SK-N-SH (cell line): ENCODE results near the gene CHFR. TPM values are rescaled to one million over a fixed set of nuclear protein-coding genes. Genes with fewer than 3 reads are reported as not detected.

Experiments used
- CTCF ChIA-PET: fragments of 300-600, 350-600 bp; formaldehyde crosslinking; extraction: SDS; loops from one replicate; lab custom pipeline; 2021; lab: Yijun Ruan, JAX
- POLR2A ChIA-PET: fragments of 350-600 bp; sonication (Branson Sonifier 250); formaldehyde crosslinking; extraction: SDS; loops from one replicate; lab custom pipeline; 2020; ENCODE audit warnings: antibody characterized with exemption, inconsistent platforms; lab: Yijun Ruan, JAX
- DNase-seq: peaks from one replicate; pipeline ENCODE4 v3.0.0; 2012
- H2AFZ ChIP-seq: fragments of 200-600 bp; sonication (generic); 2 replicates; pipeline ENCODE4 v1.8.1; 2016; ENCODE audit warnings: antibody characterized with exemption, mild to moderate bottlenecking, low read depth
- H3F3A ChIP-seq: fragments of 200-600 bp; sonication (generic); replicated peaks from 2 replicates; pipeline ENCODE3; 2016; ENCODE audit warnings: antibody characterized with exemption, mild to moderate bottlenecking; ENCODE audit not compliant: insufficient read depth
- H3K27ac ChIP-seq, 2 experiments: fragments of 200-500 bp in 1 of 2; fragments of 200-600 bp in 1 of 2; sonication (Bioruptor generic) in 1 of 2; sonication (generic), shearing (Covaris generic) in 1 of 2; 2 replicates each; pipeline versions ENCODE4 v1.5.1 to v1.6.1; 2014 to 2016; ENCODE audit warnings: low read depth in 2 of 2, inconsistent platforms in 1 of 2, low read length in 1 of 2, mild to moderate bottlenecking in 1 of 2, mixed read lengths in 1 of 2
- H3K27me3 ChIP-seq: fragments of 200-600 bp; sonication (generic), shearing (Covaris generic); 2 replicates; pipeline ENCODE4 v1.6.1; 2016; ENCODE audit warnings: mixed run types; ENCODE audit not compliant: insufficient read depth
- H3K36me3 ChIP-seq, 2 experiments: fragments of 200-500 bp in 1 of 2; fragments of 200-600 bp in 1 of 2; sonication (Bioruptor generic) in 1 of 2; sonication (generic) in 1 of 2; replicated peaks in 1 of 2; 2 replicates each; pipeline versions ENCODE3 to v1.5.1; 2014 to 2016; ENCODE audit warnings: low read length in 1 of 2, mild to moderate bottlenecking in 1 of 2; ENCODE audit not compliant: insufficient read depth in 2 of 2, control insufficient read depth in 1 of 2
- H3K4me1 ChIP-seq, 2 experiments: fragments of 200-500 bp in 1 of 2; fragments of 200-600 bp in 1 of 2; sonication (Bioruptor generic) in 1 of 2; sonication (generic), shearing (Covaris generic) in 1 of 2; 2 replicates each; pipeline versions ENCODE4 v1.5.1 to v1.6.1; 2014 to 2016; ENCODE audit warnings: low read depth in 1 of 2, low read length in 1 of 2, mixed run types in 1 of 2; ENCODE audit not compliant: insufficient read depth in 2 of 2, control insufficient read depth in 1 of 2
- H3K4me2 ChIP-seq: fragments of 200-600 bp; sonication (generic), shearing (Covaris generic); 2 replicates; pipeline ENCODE4 v1.6.1; 2017; ENCODE audit warnings: mixed run types
- H3K4me3 ChIP-seq, 2 experiments: fragments of 200-500 bp in 1 of 2; fragments of 200-600 bp in 1 of 2; sonication (Bioruptor generic) in 1 of 2; sonication (generic), shearing (Covaris generic) in 1 of 2; 2 replicates each; pipeline versions ENCODE4 v1.5.1 to v1.8.1; 2014 to 2016; ENCODE audit warnings: low read depth in 2 of 2, inconsistent platforms in 1 of 2, low read length in 1 of 2, mild to moderate bottlenecking in 1 of 2, mixed read lengths in 1 of 2, moderate library complexity in 1 of 2
- H3K79me2 ChIP-seq: fragments of 200-600 bp; sonication (generic); 2 replicates; pipeline ENCODE4 v1.8.1; 2017; ENCODE audit warnings: mild to moderate bottlenecking; ENCODE audit not compliant: insufficient read depth
- H3K9ac ChIP-seq: fragments of 200-600 bp; sonication (generic); 2 replicates; pipeline ENCODE4 v1.6.1; 2017; ENCODE audit warnings: mixed run types
- H3K9me2 ChIP-seq: fragments of 200-600 bp; sonication (generic); 2 replicates; pipeline ENCODE4 v1.6.1; 2017; ENCODE audit warnings: mixed run types
- H3K9me3 ChIP-seq: fragments of 200-600 bp; sonication (generic); 2 replicates; pipeline ENCODE4 v1.6.1; 2017; ENCODE audit warnings: mixed run types, mild to moderate bottlenecking, moderate library complexity
- H4K20me1 ChIP-seq: fragments of 200-600 bp; sonication (generic); 2 replicates; pipeline ENCODE4 v1.6.1; 2017; ENCODE audit warnings: mild to moderate bottlenecking, mixed run types; ENCODE audit not compliant: insufficient read depth
- CTCF ChIP-seq: fragments of 200-600 bp; sonication (generic); IDR thresholded peaks from 2 replicates; pipeline ENCODE4 v1.6.1; 2017; ENCODE audit warnings: antibody characterized with exemption, mild to moderate bottlenecking, moderate library complexity
- EZH2phosphoT487 ChIP-seq: fragments of 200-600 bp; sonication (generic); IDR thresholded peaks from 2 replicates; pipeline ENCODE4 v1.6.1; 2017; ENCODE audit warnings: low read depth, mixed run types, mild to moderate bottlenecking, antibody characterized with exemption, moderate library complexity, borderline replicate concordance
- FOSL2 ChIP-seq: IDR thresholded peaks from 2 replicates; pipeline ENCODE4 v1.4.0; 2012; ENCODE audit warnings: low read depth, mild to moderate bottlenecking, moderate library complexity, borderline replicate concordance
- GABPA ChIP-seq: IDR thresholded peaks from 2 replicates; pipeline ENCODE4 v1.4.0; 2012; ENCODE audit warnings: low read depth, mild to moderate bottlenecking
- JUND ChIP-seq: IDR thresholded peaks from 2 replicates; pipeline ENCODE4 v1.4.0; 2012
- MXI1 ChIP-seq: IDR thresholded peaks from 2 replicates; pipeline ENCODE4 v1.6.1; 2012; ENCODE audit warnings: mild to moderate bottlenecking, low read depth, low read length, improper control_type of control experiment
- POLR2AphosphoS5 ChIP-seq: IDR thresholded peaks from 2 replicates; pipeline ENCODE4 v1.6.1; 2012; ENCODE audit warnings: low read depth, low read length
- RAD21 ChIP-seq: IDR thresholded peaks from 2 replicates; pipeline ENCODE4 v1.6.1; 2012; ENCODE audit warnings: mild to moderate bottlenecking, low read length
- RCOR1 ChIP-seq: fragments of 150-350 bp; IDR thresholded peaks from 2 replicates; pipeline ENCODE4 v1.6.1; 2017; ENCODE audit warnings: antibody characterized with exemption, low read length
- RFX5 ChIP-seq: IDR thresholded peaks from 2 replicates; pipeline ENCODE4 v1.6.1; 2012; ENCODE audit warnings: mild to moderate bottlenecking, improper control_type of control experiment, low read length
- RXRA ChIP-seq: IDR thresholded peaks from 2 replicates; pipeline ENCODE4 v1.4.0; 2012; ENCODE audit warnings: low read depth, mild to moderate bottlenecking, borderline replicate concordance
- SIN3A ChIP-seq: IDR thresholded peaks from 2 replicates; pipeline ENCODE4 v1.6.1; 2012; ENCODE audit warnings: low read depth, mild to moderate bottlenecking, low read length, moderate library complexity, borderline replicate concordance
- SMC3 ChIP-seq: IDR thresholded peaks from 2 replicates; pipeline ENCODE4 v1.6.1; 2012; ENCODE audit warnings: low read depth, low read length, improper control_type of control experiment
- YY1 ChIP-seq: IDR thresholded peaks from 2 replicates; pipeline ENCODE4 v1.4.0; 2012; ENCODE audit warnings: low read depth, mild to moderate bottlenecking
- WGBS: methylation state at CpG from one replicate; pipeline ENCODE4 v1.1.6; 2017; ENCODE audit warnings: low lambda C conversion rate; 5-methylcytosine and 5-hydroxymethylcytosine counted together
- polyA plus RNA-seq, 3 experiments: library from polyadenylated mRNA; depleted of rRNA; stranded (reverse); fragments of >200 nt; gene quantifications; 2 replicates each; pipeline ENCODE4 v1.2.3, GENCODE V29; 2012
- TF ChIP-seq, protein P1 (sequence below): IDR thresholded peaks from 2 replicates; pipeline ENCODE4; 2012
- TF ChIP-seq, protein P2 (sequence below): IDR thresholded peaks from 2 replicates; pipeline ENCODE4 v1.4.0; 2012; ENCODE audit warnings: low read depth
- TF ChIP-seq, protein P3 (sequence below): IDR thresholded peaks from 2 replicates; pipeline ENCODE4 v1.4.0; 2012; ENCODE audit warnings: low read depth, borderline replicate concordance

The CHFR gene
- polyA plus RNA-seq, 1 of the 3 experiments (the other 2 are of a cell fraction) = 31.6 TPM

- H3K4me3 ChIP-seq = no peak overlapping the region
- H3K36me3 ChIP-seq = peaks cover 27 to 62% of the 10 kb centered on the region in 2 experiments
- H3K79me2 ChIP-seq = 0 out of 2 replicates have a peak, but pooled peaks cover 2% of the 10 kb centered on the region
- 98% methylated on average over 23 of the region's 25 CpGs for WGBS
- H3K9me3 ChIP-seq = no peaks in the 10 kb centered on the region
- H3K27ac ChIP-seq = no peak overlapping the region
- TF ChIP-seq SMC3 = no peak
- no peak for TF ChIP-seq POLR2AphosphoS5
- no peak for TF ChIP-seq YY1
- no peak for TF ChIP-seq RCOR1
- TF ChIP-seq MXI1 = no peak
- TF ChIP-seq GABPA = no peak
- TF ChIP-seq, protein P1, sequence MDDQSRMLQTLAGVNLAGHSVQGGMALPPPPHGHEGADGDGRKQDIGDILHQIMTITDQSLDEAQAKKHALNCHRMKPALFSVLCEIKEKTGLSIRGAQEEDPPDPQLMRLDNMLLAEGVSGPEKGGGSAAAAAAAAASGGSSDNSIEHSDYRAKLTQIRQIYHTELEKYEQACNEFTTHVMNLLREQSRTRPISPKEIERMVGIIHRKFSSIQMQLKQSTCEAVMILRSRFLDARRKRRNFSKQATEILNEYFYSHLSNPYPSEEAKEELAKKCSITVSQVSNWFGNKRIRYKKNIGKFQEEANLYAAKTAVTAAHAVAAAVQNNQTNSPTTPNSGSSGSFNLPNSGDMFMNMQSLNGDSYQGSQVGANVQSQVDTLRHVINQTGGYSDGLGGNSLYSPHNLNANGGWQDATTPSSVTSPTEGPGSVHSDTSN = no peak
- no peak for TF ChIP-seq RAD21
- no peak for TF ChIP-seq EZH2phosphoT487
- no peak for TF ChIP-seq FOSL2
- no peak for TF ChIP-seq CTCF
- no peak for TF ChIP-seq JUND
- no peaks in the 10 kb centered on the region for H3K4me1 ChIP-seq
- no peak overlapping the region for H3K4me2 ChIP-seq
- DNase-seq = no peak
- H3K9me2 ChIP-seq = no peaks in the 10 kb centered on the region
- H3K27me3 ChIP-seq = no peaks in the 10 kb centered on the region
- no peak overlapping the region for H3K9ac ChIP-seq
- H2AFZ ChIP-seq = no peak overlapping the region
- POLR2A ChIA-PET = no interaction called here
- CTCF ChIA-PET = no interaction called here
- no peaks in the 10 kb centered on the region for H4K20me1 ChIP-seq
- H3F3A ChIP-seq = no peaks in the 10 kb centered on the region
Observed at GRCh38 chr12:132851465-132851864, 35.9 kb downstream of the CHFR start.

- Histone ChIP-seq H3K4me3 (no peak overlapping the region), H3K4me1 (no peaks in the 10 kb centered on the region), H3K9me3 (no peaks in the 10 kb centered on the region), H3K4me2 (no peak overlapping the region), H4K20me1 (no peaks in the 10 kb centered on the region), H3K27me3 (no peaks in the 10 kb centered on the region), H3K79me2 (0 out of 2 replicates have a peak, but pooled peaks cover 2% of the 10 kb centered on the region), H3K36me3 (peaks cover 27 to 58% of the 10 kb centered on the region in 2 experiments), H3K27ac (no peak overlapping the region), H2AFZ (no peak overlapping the region), H3K9me2 (no peaks in the 10 kb centered on the region), H3K9ac (no peak overlapping the region), H3F3A (no peaks in the 10 kb centered on the region)
- DNase-seq = no peak
- WGBS = 93% methylated on average over 8 of the region's 16 CpGs
- ChIA-PET CTCF (no interaction called here), POLR2A (no interaction called here)
- TF ChIP-seq RXRA (no peak), MXI1 (no peak), RCOR1 (no peak), SIN3A (no peak), RFX5 (no peak)
- TF ChIP-seq, protein P2, sequence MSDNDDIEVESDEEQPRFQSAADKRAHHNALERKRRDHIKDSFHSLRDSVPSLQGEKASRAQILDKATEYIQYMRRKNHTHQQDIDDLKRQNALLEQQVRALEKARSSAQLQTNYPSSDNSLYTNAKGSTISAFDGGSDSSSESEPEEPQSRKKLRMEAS = no peak
- TF ChIP-seq, protein P3, sequence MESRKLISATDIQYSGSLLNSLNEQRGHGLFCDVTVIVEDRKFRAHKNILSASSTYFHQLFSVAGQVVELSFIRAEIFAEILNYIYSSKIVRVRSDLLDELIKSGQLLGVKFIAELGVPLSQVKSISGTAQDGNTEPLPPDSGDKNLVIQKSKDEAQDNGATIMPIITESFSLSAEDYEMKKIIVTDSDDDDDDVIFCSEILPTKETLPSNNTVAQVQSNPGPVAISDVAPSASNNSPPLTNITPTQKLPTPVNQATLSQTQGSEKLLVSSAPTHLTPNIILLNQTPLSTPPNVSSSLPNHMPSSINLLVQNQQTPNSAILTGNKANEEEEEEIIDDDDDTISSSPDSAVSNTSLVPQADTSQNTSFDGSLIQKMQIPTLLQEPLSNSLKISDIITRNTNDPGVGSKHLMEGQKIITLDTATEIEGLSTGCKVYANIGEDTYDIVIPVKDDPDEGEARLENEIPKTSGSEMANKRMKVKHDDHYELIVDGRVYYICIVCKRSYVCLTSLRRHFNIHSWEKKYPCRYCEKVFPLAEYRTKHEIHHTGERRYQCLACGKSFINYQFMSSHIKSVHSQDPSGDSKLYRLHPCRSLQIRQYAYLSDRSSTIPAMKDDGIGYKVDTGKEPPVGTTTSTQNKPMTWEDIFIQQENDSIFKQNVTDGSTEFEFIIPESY = no peak
Observed at GRCh38 chr12:132850291-132850690, 37.1 kb downstream of the CHFR start.
